Heart left ventricle (tissue), 16 donors: ENCODE data around the gene CGB2. TPM values are rescaled to one million over a fixed set of nuclear protein-coding genes. Genes with fewer than 3 reads are reported as not detected.
"Not testable (repeated sequence)": the region's sequence is repeated elsewhere in the genome, so short reads cannot be mapped to it uniquely, and the experiment has no call there.

ENCODE experiments used
- ATAC-seq, 4 donors: fragments of 200-7000 bp; cut with Tn5 transposase; one replicate each; pipeline ENCODE4 v1.9.1; 2020 to 2022; ENCODE audit warnings: moderate library complexity in 4 of 4, mild to moderate bottlenecking in 3 of 4, moderate number of reproducible peaks in 1 of 4
- DNase-seq, 5 donors: peaks; one replicate each; pipeline ENCODE4 v3.0.0-alpha.2; 2020
- H3K27ac ChIP-seq, 12 donors: fragments of 200-600 bp; sonication (generic) in 4 of 12; one replicate each; pipeline versions ENCODE4 v1.5.0 to v1.8.0; 2016 to 2022; ENCODE audit warnings: mild to moderate bottlenecking in 2 of 12
- H3K27me3 ChIP-seq, 9 donors: fragments of 200-600 bp; sonication (generic) in 2 of 9; one replicate each; pipeline versions ENCODE4 v1.5.1 to v1.8.0; 2016 to 2022; ENCODE audit warnings: mild to moderate bottlenecking in 3 of 9
- H3K36me3 ChIP-seq, 9 donors: fragments of 200-600 bp; sonication (generic) in 2 of 9; one replicate each; pipeline versions ENCODE4 v1.5.0 to v1.8.0; 2018 to 2022; ENCODE audit warnings: mild to moderate bottlenecking in 2 of 9
- H3K4me1 ChIP-seq, 12 donors: fragments of 200-600 bp; sonication (generic) in 4 of 12; one replicate each; pipeline versions ENCODE4 v1.5.0 to v1.8.0; 2016 to 2022; ENCODE audit warnings: mild to moderate bottlenecking in 3 of 12
- H3K4me3 ChIP-seq, 12 donors: fragments of 200-600 bp; sonication (generic) in 4 of 12; one replicate each; pipeline versions ENCODE4 v1.5.0 to v1.8.0; 2017 to 2022; ENCODE audit warnings: mild to moderate bottlenecking in 9 of 12, moderate library complexity in 4 of 12
- H3K9me3 ChIP-seq, 12 donors: fragments of 200-600 bp; sonication (generic) in 4 of 12; one replicate each; pipeline versions ENCODE4 v1.5.0 to v1.8.0; 2016 to 2022; ENCODE audit warnings: mild to moderate bottlenecking in 1 of 12
- CTCF ChIP-seq, 12 donors: fragments of 200-600 bp; sonication (generic) in 4 of 12; IDR thresholded peaks; one replicate each; pipeline versions ENCODE4 v1.5.0 to v1.8.0; 2018 to 2022; ENCODE audit warnings: antibody characterized with exemption in 12 of 12, mild to moderate bottlenecking in 5 of 12
- POLR2A ChIP-seq, 2 donors: fragments of 450-650 bp; IDR thresholded peaks; one replicate each; pipeline ENCODE4 v1.6.1; 2017; ENCODE audit warnings: antibody characterized with exemption in 2 of 2, mild to moderate bottlenecking in 2 of 2, moderate library complexity in 2 of 2
- WGBS, 4 donors: extraction: QIAGEN DNeasy Blood & Tissue Kit in 2 of 4; methylation state at CpG; one replicate each; pipeline versions ENCODE4 v1.1.5 to v1.1.7; 2013 to 2018; 5-methylcytosine and 5-hydroxymethylcytosine counted together
- intact Hi-C, 10 donors: fragments of 100-400 bp; cut with DNase I; formaldehyde crosslinking; loops; one replicate each; pipeline versions ENCODE4 v1.11.1 to v1.14.2; 2022
- long read RNA-seq, 3 donors: library from polyadenylated mRNA; unstranded; transcript quantifications; one replicate each; pipeline ENCODE4 v2.0.0, GENCODE V29; 2020 to 2021
- polyA plus RNA-seq, 2 donors: library from polyadenylated mRNA; stranded (reverse); fragments of 200-250 nt; gene quantifications; one replicate each; pipeline ENCODE4 v1.2.3, GENCODE V29; 2013
- total RNA-seq, 9 donors: library from RNA; depleted of rRNA in 2 of 9; stranded (reverse); fragments of >200 nt in 2 of 9; fragmentation: NEBNext Ultra II Directional in 3 of 9; extraction: Animal tissue kit (Norgen Biotek cat#: 25700) in 3 of 9; gene quantifications; one replicate each; pipeline versions ENCODE4 v1.1.0 to v1.2.4, GENCODE V29; 2016 to 2023
- donor health status: ischemic (EF 13 %, LVEDD 7.1; RV severe dilation, severe dysfunction).
- donor health status: healthy with polysubstance abuse.
- donor health status: DM: no; HTN: yes; CAD: no.
- donor health status: DM: no; HTN: no; CAD: no.
- donor health status: ischemic (EF 25% LVEDD 6.9; RV normal size, moderate dysfunction).
- donor health status: ischemic (EF 25% LVEDD 5.7; RV mildly dilated, moderate dysfunction).
- donor health status: healthy.
- donor health status: DM: yes; HTN: yes; CAD: no.
- donor health status: ischemic (EF 35%, LVEDD 5.7; RV mildly dilated, moderate dysfunction).
- donor health status: nonischemic (EF 11% LVEDD 7.7; RV severe dilation, severe dysfunction).
- donor health status: DM: yes; HTN: yes; CAD: no.
- donor health status: PGD.
- donor health status: ischemic (EF 29% LVEDD 5.4; RV normal size, mild dysfunction).
- donor health status: nonischemic (EF 23%, LVEDD 6.1; RV moderate dilation, normal function).

Gene CGB2
- total RNA-seq: not detected
- not detected for polyA plus RNA-seq
- long read RNA-seq, donor 1: 0 reads
- long read RNA-seq, donor 2: 0 reads
- long read RNA-seq, donor 3: 0 reads

DNA sequence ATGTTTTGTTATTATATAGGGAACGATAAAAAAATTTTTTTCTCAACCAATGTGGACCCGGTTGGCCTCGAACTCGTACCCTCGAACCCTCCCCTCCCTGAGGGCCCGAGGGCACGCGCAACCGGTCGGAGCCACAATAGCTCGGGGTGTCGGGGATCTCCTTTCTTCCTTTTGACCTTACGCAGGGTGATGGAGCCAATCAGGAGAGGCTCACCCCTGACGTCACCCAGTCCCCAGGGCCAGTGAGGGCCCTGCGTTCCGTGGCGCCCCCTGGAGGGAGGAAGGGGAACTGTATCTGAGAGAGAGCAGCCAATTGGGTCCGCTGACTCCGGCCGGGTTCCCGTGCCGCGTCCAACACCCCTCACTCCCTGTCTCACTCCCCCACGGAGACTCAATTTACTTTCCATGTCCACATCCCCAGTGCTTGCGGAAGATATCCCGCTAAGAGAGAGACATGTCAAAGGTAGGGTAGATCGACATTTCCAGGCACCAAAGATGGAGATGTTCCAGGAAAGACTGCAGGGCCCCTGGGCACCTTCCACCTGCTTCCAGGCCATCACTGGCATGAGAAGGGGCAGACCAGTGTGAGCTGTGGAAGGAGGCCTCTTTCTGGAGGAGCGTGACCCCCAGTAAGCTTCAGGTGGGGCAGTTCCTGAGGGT is at the start of gene CGB2:
TSS of gene CGB2 (plus strand) at position 249 of the 660 bp plus-strand sequence. CDS start at position 455, 206 bp downstream.
- ATAC-seq, H3K36me3 ChIP-seq, H3K4me3 ChIP-seq, intact Hi-C loops, H3K27me3 ChIP-seq, H3K27ac ChIP-seq, H3K4me1 ChIP-seq, H3K9me3 ChIP-seq, DNase-seq: not testable (repeated sequence)
- WGBS, 4 donors: 19 to 29% (median 21%) methylated on average over 23 to 28 of the region's 28 CpGs
- peak in 7 of 12 donors; percentile 9 to 35 (median 31) for TF ChIP-seq CTCF (IDR thresholded peaks at IDR 0.05)

GRCh38 chr19:48982280-48982679 is 49.4 kb upstream of the CGB2 start:
- no peak for ATAC-seq
- intact Hi-C loops: no loop called here
- no peak overlapping the region for H3K4me3 ChIP-seq
- TF ChIP-seq POLR2A (IDR thresholded peaks at IDR 0.05) (no peak), CTCF (IDR thresholded peaks at IDR 0.05) (no peak)
- no peaks in the 10 kb centered on the region for H3K9me3 ChIP-seq
- DNase-seq: no peak
- H3K27ac ChIP-seq: peak overlapping the region in 8 of 12 donors; percentile 28 to 66 (median 39)
- H3K4me1 ChIP-seq: peaks cover 0 to 26% (median 14%) of the 10 kb centered on the region in 12 donors
- no peaks in the 10 kb centered on the region for H3K27me3 ChIP-seq
- WGBS, 4 donors: 91 to 94% (median 92%) methylated on average over 8 to 9 of the region's 9 CpGs
- peaks cover 0 to 84% (median 78%) of the 10 kb centered on the region in 9 donors for H3K36me3 ChIP-seq

DNA sequence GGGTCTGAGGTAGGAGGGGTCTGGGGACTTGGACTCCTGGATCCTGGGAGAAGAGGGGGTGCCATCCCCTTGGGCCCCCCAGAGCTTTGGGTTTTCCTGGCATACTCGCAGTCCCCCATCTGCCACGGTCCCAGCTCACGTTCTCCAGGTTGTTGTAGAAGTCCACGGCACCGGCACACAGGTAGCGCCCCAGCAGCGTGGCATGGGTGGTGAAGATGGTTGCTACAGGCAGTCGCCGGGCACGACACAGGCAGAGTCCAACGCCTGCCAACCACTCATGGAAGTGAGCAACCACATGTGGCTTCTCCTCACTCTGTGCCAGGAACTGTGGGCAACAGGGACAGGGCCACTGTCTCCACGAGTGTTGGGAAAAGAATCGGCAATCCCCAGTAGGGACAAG is 46.0 kb upstream of the CGB2 start:
- Histone ChIP-seq H3K27me3 (no peaks in the 10 kb centered on the region), H3K4me1 (peaks cover 0 to 23% (median 11%) of the 10 kb centered on the region in 12 donors), H3K27ac (no peak overlapping the region), H3K36me3 (peaks cover 0 to 89% (median 81%) of the 10 kb centered on the region in 9 donors), H3K9me3 (no peaks in the 10 kb centered on the region), H3K4me3 (no peak overlapping the region)
- TF ChIP-seq POLR2A (IDR thresholded peaks at IDR 0.05) (no peak), CTCF (IDR thresholded peaks at IDR 0.05) (no peak)
- no peak for ATAC-seq
- DNase-seq: no peak
- intact Hi-C loops: no loop called here
- WGBS, 4 donors: 72 to 90% (median 83%) methylated on average over 10 to 13 of the region's 13 CpGs

- Histone ChIP-seq H3K4me1 (peaks cover 0 to 28% (median 16%) of the 10 kb centered on the region in 12 donors), H3K27me3 (no peaks in the 10 kb centered on the region), H3K4me3 (no peak overlapping the region), H3K27ac (no peak overlapping the region), H3K9me3 (no peaks in the 10 kb centered on the region), H3K36me3 (peaks cover 0 to 85% (median 76%) of the 10 kb centered on the region in 9 donors)
- WGBS, 4 donors: 94 to 98% (median 96%) methylated on average over 3 of the region's 3 CpGs
- ATAC-seq (no peak), DNase-seq (no peak)
- intact Hi-C loops: no loop called here
- TF ChIP-seq CTCF (IDR thresholded peaks at IDR 0.05) (no peak), POLR2A (IDR thresholded peaks at IDR 0.05) (no peak)
These were observed 45.5 kb upstream of the CGB2 start for GRCh38 chr19:48986211-48986610.
